ENCODE data around the gene RNF44. TPM values are rescaled to one million over a fixed set of nuclear protein-coding genes. Genes with fewer than 3 reads are reported as not detected.
A peak's percentile ranks its signal among the peaks of the same experiment; 100 is the strongest.

The RNF44 gene
- polyA plus RNA-seq, 4 donors = 13.5 to 56.9 (median 20.8) TPM

DNA sequence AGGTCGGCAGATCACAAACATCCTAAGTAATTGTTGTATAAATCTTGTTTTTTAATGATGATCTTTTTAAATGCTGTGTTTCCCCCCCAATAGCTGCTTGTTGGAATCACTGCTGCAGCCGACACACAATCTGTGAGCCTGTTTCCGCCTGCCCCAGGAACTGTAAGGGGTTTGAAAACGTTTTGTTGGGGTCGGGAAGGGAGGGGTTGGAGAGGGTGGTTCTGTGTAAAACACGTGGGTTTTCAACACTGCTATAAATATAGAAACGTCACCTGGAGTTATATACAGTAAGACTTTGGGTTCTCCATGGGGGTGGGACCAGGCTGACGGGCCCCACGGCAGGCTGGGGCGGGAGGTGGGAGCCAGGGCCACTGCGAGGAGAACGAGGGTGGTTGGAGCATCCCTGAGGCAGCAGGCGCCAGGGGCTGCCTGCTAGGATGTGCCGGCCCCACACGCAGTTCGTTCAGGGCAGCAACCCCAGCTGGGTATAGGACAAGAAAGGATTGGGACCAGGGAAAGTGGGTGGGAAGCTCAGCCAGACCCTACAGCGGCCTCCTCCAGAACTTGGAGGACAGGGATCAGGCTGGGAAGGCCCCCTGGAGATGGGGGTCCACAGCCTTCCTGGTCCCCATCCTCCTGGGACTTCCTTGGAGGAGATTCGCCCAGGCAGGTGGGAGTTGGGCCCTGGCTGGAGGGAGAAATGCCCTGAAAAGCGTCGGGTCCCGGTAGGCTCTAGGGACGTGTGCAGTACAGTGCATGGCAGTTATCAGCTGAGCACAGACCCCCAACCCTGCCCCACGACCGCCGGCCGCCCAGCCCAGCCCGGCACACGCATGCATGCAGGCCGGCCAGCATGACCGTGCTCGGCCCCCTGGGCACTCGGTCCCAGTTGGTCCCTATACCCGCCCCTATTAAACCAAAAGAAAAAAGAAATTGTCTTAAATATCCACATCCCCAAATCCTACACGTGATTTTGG, 9.7 kb downstream of the RNF44 start:
- Histone ChIP-seq H3K27ac (ENCODE audit: low read depth in 1 of 3, low read length in 2 of 3) (no peak overlapping the region), H3K27me3 (ENCODE audit: control insufficient read depth in 3 of 3, insufficient read depth in 3 of 3, low read length in 3 of 3) (no peaks in the 10 kb centered on the region), H3K36me3 (ENCODE audit: control insufficient read depth in 3 of 3, insufficient read depth in 2 of 3, low read depth in 1 of 3, low read length in 3 of 3) (peaks cover 28 to 60% (median 38%) of the 10 kb centered on the region in 3 donors), H3K4me3 (ENCODE audit: low read depth in 1 of 3, low read length in 3 of 3) (no peak overlapping the region), H3K4me1 (ENCODE audit: control insufficient read depth in 3 of 3, insufficient read depth in 2 of 3, low read depth in 1 of 3, low read length in 2 of 3) (no peaks in the 10 kb centered on the region), H3K9me3 (ENCODE audit: control insufficient read depth in 2 of 2, insufficient read depth in 1 of 2, low read depth in 1 of 2, low read length in 1 of 2) (no peaks in the 10 kb centered on the region)
- DNase-seq = no peak
- no peak for FAIRE-seq
- WGBS, 3 donors = 84 to 86% (median 84%) methylated on average over 32 to 34 of the region's 34 CpGs

DNA sequence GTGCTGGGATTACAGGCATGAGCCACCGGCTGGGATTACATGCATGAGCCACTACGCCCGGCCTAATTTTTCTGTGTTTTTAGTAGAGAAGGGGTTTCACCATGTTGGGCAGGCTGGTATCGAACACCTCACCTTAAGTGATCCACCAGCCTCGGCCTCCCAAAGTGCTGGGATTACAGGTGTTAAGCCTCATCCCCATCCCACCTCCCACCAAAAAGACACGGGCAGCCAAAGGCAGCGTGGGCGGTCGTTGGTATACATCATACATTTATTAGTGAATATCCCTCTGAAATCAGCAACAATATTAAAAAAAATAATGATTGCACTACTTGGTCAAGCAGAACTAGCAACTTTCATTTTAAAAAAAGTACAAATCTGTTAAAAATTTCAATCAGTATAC, 10.7 kb downstream of the RNF44 start:
- no peaks in the 10 kb centered on the region for H3K27me3 ChIP-seq (ENCODE audit: control insufficient read depth in 3 of 3, insufficient read depth in 3 of 3, low read length in 3 of 3)
- no peak overlapping the region for H3K27ac ChIP-seq (ENCODE audit: low read depth in 1 of 3, low read length in 2 of 3)
- FAIRE-seq = no peak
- no peaks in the 10 kb centered on the region for H3K4me1 ChIP-seq (ENCODE audit: control insufficient read depth in 3 of 3, insufficient read depth in 2 of 3, low read depth in 1 of 3, low read length in 2 of 3)
- no peak for DNase-seq
- WGBS, 3 donors = 90 to 94% (median 93%) methylated on average over 9 of the region's 9 CpGs
- peaks cover 21 to 50% (median 32%) of the 10 kb centered on the region in 3 donors for H3K36me3 ChIP-seq (ENCODE audit: control insufficient read depth in 3 of 3, insufficient read depth in 2 of 3, low read depth in 1 of 3, low read length in 3 of 3)
- no peak overlapping the region for H3K4me3 ChIP-seq (ENCODE audit: low read depth in 1 of 3, low read length in 3 of 3)
- no peaks in the 10 kb centered on the region for H3K9me3 ChIP-seq (ENCODE audit: control insufficient read depth in 2 of 2, insufficient read depth in 1 of 2, low read depth in 1 of 2, low read length in 1 of 2)

DNA sequence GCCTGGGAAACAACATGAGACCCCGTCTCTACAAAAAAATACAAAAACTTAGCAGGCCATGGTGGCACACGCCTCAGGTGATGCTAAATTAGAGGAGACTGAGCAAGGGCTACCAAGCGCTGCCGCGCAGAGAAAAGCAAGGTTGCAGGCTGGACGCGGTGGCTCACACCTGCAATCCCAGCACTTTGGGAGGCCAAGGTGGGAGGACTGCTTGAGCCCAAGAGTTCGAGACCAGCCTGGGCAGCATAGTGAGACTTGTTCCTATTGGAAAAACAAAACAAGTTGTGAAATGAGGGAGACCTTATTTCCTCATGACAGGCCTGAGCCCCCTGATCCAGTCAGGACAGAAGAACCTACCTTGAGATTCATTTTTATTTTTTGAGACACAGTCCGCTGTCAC, 11.5 kb downstream of the RNF44 start:
- no peak for FAIRE-seq
- Histone ChIP-seq H3K27me3 (ENCODE audit: control insufficient read depth in 3 of 3, insufficient read depth in 3 of 3, low read length in 3 of 3) (no peaks in the 10 kb centered on the region), H3K4me3 (ENCODE audit: low read depth in 1 of 3, low read length in 3 of 3) (no peak overlapping the region), H3K4me1 (ENCODE audit: control insufficient read depth in 3 of 3, insufficient read depth in 2 of 3, low read depth in 1 of 3, low read length in 2 of 3) (no peaks in the 10 kb centered on the region), H3K9me3 (ENCODE audit: control insufficient read depth in 2 of 2, insufficient read depth in 1 of 2, low read depth in 1 of 2, low read length in 1 of 2) (no peaks in the 10 kb centered on the region), H3K36me3 (ENCODE audit: control insufficient read depth in 3 of 3, insufficient read depth in 2 of 3, low read depth in 1 of 3, low read length in 3 of 3) (peaks cover 14 to 42% (median 27%) of the 10 kb centered on the region in 3 donors), H3K27ac (ENCODE audit: low read depth in 1 of 3, low read length in 2 of 3) (no peak overlapping the region)
- 91 to 95% (median 95%) methylated on average over 9 of the region's 9 CpGs for WGBS, 3 donors
- DNase-seq = no peak

DNA sequence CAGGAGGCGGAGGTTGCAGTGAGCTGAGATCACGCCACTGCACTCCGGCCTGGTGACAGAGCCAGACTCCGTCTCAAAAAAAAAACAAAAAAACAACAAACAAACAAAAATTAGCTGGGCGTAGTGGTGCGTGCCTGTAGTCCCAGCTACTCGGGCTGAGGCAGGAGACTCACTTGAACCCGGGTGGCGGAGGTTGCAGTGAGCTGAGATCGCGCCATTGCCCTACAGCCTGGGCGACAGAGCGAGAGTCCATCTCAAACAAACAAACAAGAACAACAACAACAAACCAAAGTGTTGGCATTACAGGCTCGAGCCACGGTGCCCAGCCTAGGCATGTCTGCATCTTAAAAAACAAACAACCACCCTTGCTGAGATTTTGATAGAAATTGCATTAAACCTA, 12.2 kb downstream of the RNF44 start:
- WGBS, 3 donors = 87 to 91% (median 87%) methylated on average over 15 of the region's 15 CpGs
- no peaks in the 10 kb centered on the region for H3K27me3 ChIP-seq (ENCODE audit: control insufficient read depth in 3 of 3, insufficient read depth in 3 of 3, low read length in 3 of 3)
- no peaks in the 10 kb centered on the region for H3K4me1 ChIP-seq (ENCODE audit: control insufficient read depth in 3 of 3, insufficient read depth in 2 of 3, low read depth in 1 of 3, low read length in 2 of 3)
- no peak for FAIRE-seq
- no peak for DNase-seq
- no peak overlapping the region for H3K4me3 ChIP-seq (ENCODE audit: low read depth in 1 of 3, low read length in 3 of 3)
- H3K9me3 ChIP-seq (ENCODE audit: control insufficient read depth in 2 of 2, insufficient read depth in 1 of 2, low read depth in 1 of 2, low read length in 1 of 2) = no peaks in the 10 kb centered on the region
- H3K36me3 ChIP-seq (ENCODE audit: control insufficient read depth in 3 of 3, insufficient read depth in 2 of 3, low read depth in 1 of 3, low read length in 3 of 3) = peaks cover 14 to 38% (median 23%) of the 10 kb centered on the region in 3 donors
- H3K27ac ChIP-seq (ENCODE audit: low read depth in 1 of 3, low read length in 2 of 3) = no peak overlapping the region

DNA sequence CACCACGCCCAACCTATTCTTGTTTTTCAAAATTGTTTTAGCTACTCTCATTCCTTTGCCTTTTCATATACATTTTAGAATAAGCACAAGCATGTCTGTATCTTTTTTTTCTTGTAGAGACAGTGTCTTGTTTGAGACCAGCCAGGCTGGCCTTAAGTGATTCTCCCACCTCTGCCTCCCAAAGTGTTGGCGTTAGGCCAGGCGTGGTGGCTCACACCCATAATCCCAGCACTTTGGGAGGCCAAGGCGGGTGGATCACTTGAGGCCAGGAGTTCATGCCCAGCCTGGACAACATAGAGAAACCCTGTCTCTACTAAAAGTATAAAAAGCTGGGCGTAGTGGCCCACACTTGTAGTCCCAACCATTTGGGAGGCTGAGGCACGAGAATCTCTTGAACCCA, 13.1 kb downstream of the RNF44 start:
- H3K36me3 ChIP-seq (ENCODE audit: control insufficient read depth in 3 of 3, insufficient read depth in 2 of 3, low read depth in 1 of 3, low read length in 3 of 3) = peaks cover 7 to 30% (median 16%) of the 10 kb centered on the region in 3 donors
- H3K4me3 ChIP-seq (ENCODE audit: low read depth in 1 of 3, low read length in 3 of 3) = no peak overlapping the region
- no peak overlapping the region for H3K27ac ChIP-seq (ENCODE audit: low read depth in 1 of 3, low read length in 2 of 3)
- WGBS, 3 donors = 83 to 91% (median 88%) methylated on average over 6 of the region's 6 CpGs
- H3K9me3 ChIP-seq (ENCODE audit: control insufficient read depth in 2 of 2, insufficient read depth in 1 of 2, low read depth in 1 of 2, low read length in 1 of 2) = no peaks in the 10 kb centered on the region
- no peak for FAIRE-seq
- no peaks in the 10 kb centered on the region for H3K4me1 ChIP-seq (ENCODE audit: control insufficient read depth in 3 of 3, insufficient read depth in 2 of 3, low read depth in 1 of 3, low read length in 2 of 3)
- H3K27me3 ChIP-seq (ENCODE audit: control insufficient read depth in 3 of 3, insufficient read depth in 3 of 3, low read length in 3 of 3) = no peaks in the 10 kb centered on the region
- DNase-seq = no peak

DNA sequence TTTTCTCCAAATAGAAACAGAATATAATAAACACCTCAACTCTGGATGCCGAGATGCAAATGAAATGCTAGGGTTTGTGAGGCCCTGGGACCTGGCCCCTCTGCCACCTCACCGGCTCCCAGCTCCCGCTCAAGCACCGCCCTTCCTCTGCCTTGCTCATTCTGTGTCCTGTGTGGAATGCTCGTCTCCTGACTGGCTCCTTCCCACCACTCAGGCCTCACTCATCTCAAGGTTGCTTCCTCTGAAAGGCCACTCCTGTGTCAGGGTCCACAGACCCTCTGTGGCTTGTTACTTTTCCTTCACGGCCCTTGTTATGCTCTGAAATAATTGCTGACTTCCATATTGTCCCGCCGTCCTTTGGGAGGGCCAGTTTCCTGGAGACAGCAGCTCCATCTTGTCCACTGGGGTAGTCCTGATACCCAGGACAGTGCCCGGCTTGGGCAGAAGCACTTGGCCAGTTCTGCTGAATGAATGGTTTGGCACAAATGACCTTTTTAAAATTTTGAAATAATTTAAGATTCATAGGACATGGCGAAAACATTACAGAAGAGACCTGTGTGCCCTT, 15.4 kb downstream of the RNF44 start:
- Histone ChIP-seq H3K36me3 (ENCODE audit: control insufficient read depth in 3 of 3, insufficient read depth in 2 of 3, low read depth in 1 of 3, low read length in 3 of 3) (peaks cover 0 to 7% (median 0%) of the 10 kb centered on the region in 3 donors), H3K4me3 (ENCODE audit: low read depth in 1 of 3, low read length in 3 of 3) (no peak overlapping the region), H3K27ac (ENCODE audit: low read depth in 1 of 3, low read length in 2 of 3) (no peak overlapping the region), H3K4me1 (ENCODE audit: control insufficient read depth in 3 of 3, insufficient read depth in 2 of 3, low read depth in 1 of 3, low read length in 2 of 3) (no peaks in the 10 kb centered on the region), H3K9me3 (ENCODE audit: control insufficient read depth in 2 of 2, insufficient read depth in 1 of 2, low read depth in 1 of 2, low read length in 1 of 2) (no peaks in the 10 kb centered on the region), H3K27me3 (ENCODE audit: control insufficient read depth in 3 of 3, insufficient read depth in 3 of 3, low read length in 3 of 3) (no peaks in the 10 kb centered on the region)
- FAIRE-seq = no peak
- WGBS, 3 donors = 78 to 85% (median 80%) methylated on average over 10 of the region's 10 CpGs
- no peak for DNase-seq

DNA sequence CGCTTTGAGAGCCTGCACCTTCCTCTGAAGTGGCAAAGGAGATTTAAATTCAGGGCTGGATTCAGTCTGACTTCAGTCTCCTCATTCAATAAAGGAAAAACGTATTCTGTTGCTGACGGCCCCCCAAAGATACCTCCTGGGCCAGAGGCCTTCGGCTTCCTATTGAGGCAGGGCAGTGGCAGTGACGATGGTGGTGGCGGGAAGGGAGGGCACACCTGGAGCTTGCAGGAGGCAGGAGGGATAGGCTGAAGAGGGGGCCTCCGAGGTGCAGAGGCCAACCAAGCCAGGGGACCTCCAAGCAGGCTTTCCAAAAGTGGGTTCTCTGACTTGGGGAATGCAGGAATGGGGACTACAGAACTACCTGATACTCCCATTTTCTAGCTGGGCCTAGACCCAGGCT, 15.9 kb downstream of the RNF44 start:
- Histone ChIP-seq H3K4me1 (ENCODE audit: control insufficient read depth in 3 of 3, insufficient read depth in 2 of 3, low read depth in 1 of 3, low read length in 2 of 3) (no peaks in the 10 kb centered on the region), H3K27me3 (ENCODE audit: control insufficient read depth in 3 of 3, insufficient read depth in 3 of 3, low read length in 3 of 3) (no peaks in the 10 kb centered on the region), H3K36me3 (ENCODE audit: control insufficient read depth in 3 of 3, insufficient read depth in 2 of 3, low read depth in 1 of 3, low read length in 3 of 3) (peaks cover 0 to 4% (median 0%) of the 10 kb centered on the region in 3 donors), H3K9me3 (ENCODE audit: control insufficient read depth in 2 of 2, insufficient read depth in 1 of 2, low read depth in 1 of 2, low read length in 1 of 2) (no peaks in the 10 kb centered on the region), H3K27ac (ENCODE audit: low read depth in 1 of 3, low read length in 2 of 3) (no peak overlapping the region), H3K4me3 (ENCODE audit: low read depth in 1 of 3, low read length in 3 of 3) (no peak overlapping the region)
- FAIRE-seq = no peak
- no peak for DNase-seq
- WGBS, 3 donors = 84 to 85% (median 85%) methylated on average over 7 of the region's 7 CpGs

DNA sequence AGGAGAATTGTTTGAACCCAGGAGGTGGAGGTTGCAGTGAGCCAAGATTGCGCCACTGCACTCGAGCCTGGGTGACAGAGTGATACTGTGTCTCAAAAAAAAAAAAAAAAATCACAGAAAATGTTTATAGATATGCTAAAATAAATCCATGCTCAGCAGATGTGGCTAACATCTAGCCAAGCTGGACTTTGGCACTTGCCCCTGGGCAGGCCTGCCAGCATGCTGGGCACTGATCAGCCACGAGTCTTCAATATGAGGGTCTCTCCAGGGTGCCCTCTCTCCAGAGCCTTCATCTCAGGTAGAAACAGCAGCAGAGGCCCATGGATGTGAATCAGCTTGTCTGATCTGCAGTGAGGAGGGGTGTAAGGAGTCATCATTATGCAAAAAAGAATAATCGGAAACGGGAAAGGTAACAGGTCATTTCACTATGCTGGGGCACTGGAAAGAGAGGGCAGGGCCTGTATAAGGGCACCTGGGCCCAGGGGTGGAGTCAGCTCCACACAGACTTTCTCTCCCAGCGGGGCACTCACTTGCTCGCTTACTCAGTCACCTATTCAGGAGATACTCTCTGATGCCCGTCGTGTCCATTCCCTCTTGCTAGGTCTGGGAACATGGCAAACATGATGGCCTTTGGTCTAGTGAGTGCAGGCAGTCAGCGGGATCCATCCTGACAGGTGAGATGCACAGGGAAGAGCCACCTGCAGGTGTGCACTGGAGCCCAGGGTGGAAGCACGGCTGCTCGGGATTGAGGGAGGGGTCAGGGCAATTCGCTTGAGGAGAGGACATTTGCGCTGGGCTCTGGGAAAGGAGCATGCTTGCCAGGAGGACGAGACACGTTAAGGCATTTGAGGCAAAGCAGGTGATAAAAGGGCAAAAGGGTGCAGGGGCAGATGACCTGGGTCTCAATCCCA, 17.1 kb downstream of the RNF44 start:
- DNase-seq = peak in 1 of 2 donors; percentile 19
- Histone ChIP-seq H3K4me3 (ENCODE audit: low read depth in 1 of 3, low read length in 3 of 3) (no peak overlapping the region), H3K4me1 (ENCODE audit: control insufficient read depth in 3 of 3, insufficient read depth in 2 of 3, low read depth in 1 of 3, low read length in 2 of 3) (no peaks in the 10 kb centered on the region), H3K36me3 (ENCODE audit: control insufficient read depth in 3 of 3, insufficient read depth in 2 of 3, low read depth in 1 of 3, low read length in 3 of 3) (no peaks in the 10 kb centered on the region), H3K27ac (ENCODE audit: low read depth in 1 of 3, low read length in 2 of 3) (no peak overlapping the region), H3K9me3 (ENCODE audit: control insufficient read depth in 2 of 2, insufficient read depth in 1 of 2, low read depth in 1 of 2, low read length in 1 of 2) (no peaks in the 10 kb centered on the region), H3K27me3 (ENCODE audit: control insufficient read depth in 3 of 3, insufficient read depth in 3 of 3, low read length in 3 of 3) (no peaks in the 10 kb centered on the region)
- FAIRE-seq = no peak
- 20 to 60% (median 35%) methylated on average over 16 of the region's 16 CpGs for WGBS, 3 donors
